Activated CD4-positive, alpha-beta T cell treated with anti-CD3 and anti-CD28 coated beads, Interleukin-2, amount 50 U/mL, for 1 hour (primary cell): Measurements from ENCODE around the gene SEZ6L.

Source experiments
- DNase-seq: peaks from one replicate; pipeline ENCODE4 v3.0.0-alpha.2; 2020

Gene SEZ6L

DNA sequence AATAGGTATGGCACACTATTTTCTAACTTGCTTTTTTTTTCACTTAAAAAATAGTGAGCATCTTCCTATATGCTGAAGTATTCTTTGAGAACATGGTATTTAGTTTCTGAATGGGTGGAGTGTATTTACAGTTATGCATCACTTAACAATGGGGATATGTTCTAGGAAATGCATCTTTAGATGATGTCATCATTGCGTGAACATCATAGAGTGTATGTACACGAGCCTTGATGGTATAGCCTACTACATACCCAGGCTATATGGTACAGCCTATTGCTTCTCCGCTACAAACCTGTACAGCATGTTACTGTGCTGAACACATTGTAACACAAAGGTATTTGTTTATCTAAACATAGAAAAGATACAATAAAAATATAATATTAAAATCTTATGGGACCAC, 135.5 kb downstream of the SEZ6L start:
- DNase-seq, result no peak

DNA sequence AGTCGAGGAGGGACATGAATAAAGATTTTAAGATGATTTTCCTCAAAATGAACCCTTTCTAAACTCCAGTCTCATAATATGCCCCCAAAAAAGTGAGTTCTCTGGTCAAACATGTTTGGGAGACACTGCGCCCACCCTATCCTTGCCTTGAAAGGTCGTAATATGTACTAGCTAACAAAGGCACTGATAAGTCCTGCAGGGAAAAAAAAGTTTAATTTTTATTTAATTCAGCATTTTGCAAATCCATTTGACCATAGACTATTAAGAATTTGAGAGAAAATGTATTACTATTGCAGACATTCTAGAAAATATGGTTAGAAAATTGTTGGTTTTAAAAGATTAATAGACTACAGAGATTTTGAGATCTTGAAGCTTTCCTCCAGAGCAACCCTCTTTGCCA, 139.2 kb downstream of the SEZ6L start:
- no peak for DNase-seq

DNA sequence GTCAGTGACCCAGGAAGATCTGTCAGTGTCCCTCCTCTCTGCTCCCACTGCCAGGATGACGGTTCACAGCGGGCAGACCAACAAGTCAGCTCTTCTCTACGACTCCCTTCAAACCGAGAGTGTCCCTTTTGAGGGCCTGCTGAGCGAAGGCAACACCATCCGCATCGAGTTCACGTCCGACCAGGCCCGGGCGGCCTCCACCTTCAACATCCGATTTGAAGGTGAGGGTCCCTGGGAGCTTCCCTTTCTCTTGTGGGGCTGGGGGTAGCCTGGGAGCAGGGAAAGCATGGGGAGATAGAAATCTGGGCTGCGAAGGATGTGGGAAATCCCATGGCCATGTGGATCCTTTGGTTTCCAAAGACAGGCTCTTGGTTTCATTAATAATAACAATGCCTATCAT, 141.4 kb downstream of the SEZ6L start:
- no peak for DNase-seq

DNA sequence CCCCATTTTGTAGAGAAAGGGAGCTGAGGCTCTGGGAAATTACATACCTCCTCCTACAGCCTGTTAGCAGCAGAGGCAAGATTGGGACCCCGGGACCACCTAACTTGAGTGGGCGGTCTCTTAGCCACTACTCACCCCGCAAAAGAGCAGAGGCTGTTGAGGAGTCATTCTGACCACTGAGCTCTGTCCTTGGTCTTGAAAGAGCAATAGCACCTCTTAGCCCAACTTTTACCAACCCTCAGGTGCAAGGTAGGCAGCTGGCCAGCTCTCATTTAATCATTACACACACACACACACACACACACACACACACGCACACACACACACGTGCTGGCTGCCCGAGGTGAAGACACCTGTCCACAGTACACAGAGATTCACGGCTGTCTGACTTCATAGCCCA, 144.0 kb downstream of the SEZ6L start:
- no peak for DNase-seq

DNA sequence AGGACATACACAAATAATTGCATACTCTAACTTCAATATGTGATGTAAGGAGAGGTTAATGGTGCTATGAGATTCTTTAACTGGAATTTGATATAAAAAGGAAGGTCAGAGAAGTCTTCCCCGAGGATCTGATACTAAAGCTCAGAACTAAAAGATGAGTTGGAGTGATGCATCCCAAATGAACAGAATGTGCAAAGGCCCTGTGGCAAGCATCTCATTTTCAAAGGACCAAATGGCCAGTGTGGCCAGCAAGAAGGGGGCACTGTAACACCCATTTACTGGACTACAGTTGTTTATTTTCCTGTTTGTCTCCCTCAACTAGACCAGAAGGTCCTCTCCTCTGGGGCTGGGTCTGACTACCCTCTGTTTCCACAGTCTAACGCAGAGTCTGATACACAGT, 144.9 kb downstream of the SEZ6L start:
- DNase-seq, result no peak

- no peak for DNase-seq
Observed at GRCh38 chr22:26314656-26315055, 145.4 kb downstream of the SEZ6L start.

DNA sequence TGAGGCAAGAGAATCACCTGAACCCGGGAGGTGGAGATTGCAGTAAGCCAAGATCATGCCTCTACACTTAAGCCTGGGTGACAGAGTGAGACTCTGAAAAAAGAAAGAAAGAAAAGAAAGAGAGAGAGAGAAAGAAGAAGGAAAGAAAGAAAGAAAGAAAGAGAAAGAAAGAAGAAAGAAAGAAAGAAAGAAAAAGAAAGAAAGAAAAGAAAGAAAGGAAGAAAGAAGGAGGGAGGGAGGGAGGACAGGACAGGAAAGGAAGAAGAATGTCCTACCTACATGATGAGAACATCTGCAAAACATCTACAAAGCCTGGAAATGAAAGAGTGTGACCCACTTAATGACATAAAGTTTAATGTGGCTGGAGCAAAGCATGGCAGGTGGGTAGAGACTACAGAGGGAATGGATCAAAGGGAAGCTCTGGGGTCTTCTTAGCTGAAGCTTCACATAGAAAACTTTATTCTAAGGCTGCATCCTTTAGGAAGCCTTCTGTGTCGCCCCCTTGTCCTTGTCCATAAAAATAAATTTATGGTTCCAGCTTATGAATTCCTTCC, 147.5 kb downstream of the SEZ6L start:
- no peak for DNase-seq

GRCh38 chr22:26318975-26319374, 149.7 kb downstream of the SEZ6L start:
- no peak for DNase-seq

DNA sequence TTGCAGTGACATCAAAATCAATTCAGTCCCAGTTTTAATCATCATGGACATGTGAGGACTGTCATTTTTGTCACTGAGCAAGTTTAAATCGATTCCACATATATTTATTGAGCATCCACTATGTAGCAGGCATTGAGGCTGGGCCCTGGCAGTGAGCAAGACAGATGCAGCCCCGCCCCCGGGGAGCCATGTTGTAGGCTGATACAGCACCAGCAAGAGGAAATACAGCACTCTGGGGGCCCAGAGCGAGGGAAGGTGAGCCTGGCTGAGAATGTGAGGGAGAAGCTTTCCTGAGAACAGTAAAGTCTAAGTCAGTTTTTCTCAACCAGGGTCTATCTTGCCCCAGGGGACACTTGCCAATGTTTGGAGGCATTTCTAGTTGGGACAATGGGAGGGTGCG, 151.2 kb downstream of the SEZ6L start:
- no peak for DNase-seq

DNA sequence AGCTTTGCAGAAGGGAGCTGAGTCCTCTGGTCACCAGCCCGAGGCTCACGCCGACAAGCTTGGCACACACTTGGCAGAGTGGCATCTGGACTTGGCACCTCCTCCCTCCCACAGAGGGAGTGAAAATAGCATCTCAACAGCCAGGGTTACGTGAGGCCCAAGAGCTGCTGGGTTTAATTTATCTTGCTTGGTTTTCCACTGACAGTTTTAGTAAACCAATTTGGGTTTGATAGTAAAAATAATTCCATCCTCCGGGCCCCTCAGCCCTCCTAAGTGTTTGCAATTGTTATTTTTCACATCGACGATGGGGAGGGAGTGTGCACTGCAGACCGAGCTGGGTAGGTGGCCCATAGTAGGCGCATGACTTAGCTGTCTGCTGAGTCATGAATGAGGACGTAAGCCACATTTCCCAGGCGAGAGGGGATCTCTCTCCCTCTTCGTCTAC, 152.2 kb downstream of the SEZ6L start:
- DNase-seq, result no peak

GRCh38 chr22:26322179-26322905, 153.1 kb downstream of the SEZ6L start:
- no peak for DNase-seq

DNA sequence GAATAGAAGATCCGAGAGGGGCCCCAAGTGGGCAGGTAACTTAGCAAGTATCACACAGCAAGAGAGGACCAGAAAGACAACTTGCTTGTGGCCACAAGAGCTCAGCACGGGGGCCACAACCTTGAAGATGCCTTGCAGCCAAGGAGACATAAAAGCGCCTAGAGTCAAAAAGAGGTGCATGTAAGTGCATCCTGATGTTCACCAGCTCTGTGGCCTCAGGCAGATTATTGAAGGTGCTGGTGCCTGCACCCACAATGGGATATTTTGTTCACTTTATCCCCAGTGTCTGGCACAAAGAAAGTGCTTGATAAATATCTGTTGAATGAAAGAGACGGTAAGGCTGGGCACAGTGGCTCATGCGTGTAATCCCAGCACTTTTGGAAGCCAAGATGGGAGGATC, 153.8 kb downstream of the SEZ6L start:
- no peak for DNase-seq

GRCh38 chr22:26324150-26324549, 154.9 kb downstream of the SEZ6L start:
- DNase-seq, result no peak

DNA sequence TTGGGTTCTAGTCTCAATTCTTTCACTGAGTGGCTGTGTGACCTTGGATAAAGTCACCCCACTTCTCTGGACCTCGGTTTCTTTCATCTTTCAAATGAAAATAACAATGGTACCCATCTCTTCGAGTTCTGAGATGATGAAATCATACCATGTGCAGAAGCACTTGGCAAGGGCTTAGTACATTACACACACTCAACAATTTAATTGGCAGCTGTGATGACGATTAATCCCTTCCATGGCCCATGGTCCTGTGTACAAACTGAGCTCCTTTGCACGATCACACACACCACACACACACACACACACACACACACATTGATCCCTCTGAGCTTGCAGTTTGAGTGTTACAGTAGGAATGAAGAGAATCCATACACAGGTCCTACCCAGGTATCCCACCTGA, 156.4 kb downstream of the SEZ6L start:
- DNase-seq, result no peak

- no peak for DNase-seq
Observed at GRCh38 chr22:26326803-26327202, 157.5 kb downstream of the SEZ6L start.

DNA sequence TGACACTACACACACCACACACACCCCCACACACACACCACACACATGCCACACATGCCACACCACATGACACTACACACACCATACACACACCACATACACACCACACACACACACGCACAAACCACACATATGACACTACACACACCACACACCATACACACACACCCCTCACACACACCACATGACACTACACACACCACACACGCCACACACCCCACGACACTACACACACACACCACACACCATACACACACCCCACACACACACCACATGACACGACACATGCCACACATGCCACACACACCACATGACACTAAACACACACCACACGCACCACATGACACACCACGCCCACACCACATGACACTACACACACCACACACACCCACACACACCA, 158.0 kb downstream of the SEZ6L start:
- DNase-seq, result no peak

DNA sequence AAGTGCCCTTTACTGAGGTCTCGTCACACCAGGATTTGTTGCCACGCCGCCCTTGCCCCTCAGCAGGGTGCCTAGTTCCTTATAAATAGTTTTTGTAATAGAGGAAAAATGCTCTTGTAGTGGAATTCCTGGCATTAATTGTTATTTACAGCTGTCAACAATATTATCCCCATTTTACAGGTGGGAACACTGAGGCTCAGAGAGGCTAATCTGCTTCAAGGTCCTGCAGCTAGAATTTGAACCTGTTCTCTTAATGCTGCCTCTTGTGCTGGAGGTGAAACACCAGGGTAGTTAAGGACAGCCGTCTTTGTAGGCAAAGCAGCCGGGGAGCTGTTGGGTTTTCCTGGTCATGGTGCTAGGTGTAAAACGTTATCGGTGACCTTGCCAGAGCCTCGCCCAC, 159.0 kb downstream of the SEZ6L start:
- DNase-seq, result no peak

DNA sequence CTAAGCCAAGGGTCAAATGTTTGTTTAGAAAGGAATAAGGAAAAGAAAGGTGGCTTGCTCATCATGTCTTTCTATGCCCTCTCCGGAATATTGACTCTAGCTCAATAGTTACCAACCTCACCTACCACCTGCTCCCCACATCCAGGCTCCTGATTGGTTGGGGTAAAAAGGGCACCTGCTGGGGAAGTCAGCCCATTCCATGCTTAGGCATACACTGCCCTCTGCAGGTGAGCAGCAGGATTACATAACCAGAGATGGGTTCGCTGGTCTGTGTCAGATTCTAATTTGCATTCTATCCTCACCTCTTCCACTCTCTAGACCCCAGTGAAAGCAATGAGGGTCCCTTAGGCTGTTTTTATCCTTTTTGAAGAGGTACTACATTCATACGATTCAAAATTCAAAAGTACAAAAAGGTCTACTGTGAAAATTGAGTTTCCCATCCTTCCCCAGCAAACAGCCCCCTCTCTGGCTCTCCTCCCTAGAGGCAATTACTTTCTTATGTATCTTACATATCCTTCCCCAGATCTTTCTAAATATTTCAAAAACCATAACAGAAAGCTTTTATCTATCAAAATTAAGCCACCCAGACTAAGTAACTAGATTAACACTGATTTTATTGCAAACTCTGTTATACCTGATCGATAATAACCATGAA, 161.8 kb downstream of the SEZ6L start:
- DNase-seq, result peak; percentile 50

- no peak for DNase-seq
Observed at GRCh38 chr22:26333088-26333800, 164.0 kb downstream of the SEZ6L start.

DNA sequence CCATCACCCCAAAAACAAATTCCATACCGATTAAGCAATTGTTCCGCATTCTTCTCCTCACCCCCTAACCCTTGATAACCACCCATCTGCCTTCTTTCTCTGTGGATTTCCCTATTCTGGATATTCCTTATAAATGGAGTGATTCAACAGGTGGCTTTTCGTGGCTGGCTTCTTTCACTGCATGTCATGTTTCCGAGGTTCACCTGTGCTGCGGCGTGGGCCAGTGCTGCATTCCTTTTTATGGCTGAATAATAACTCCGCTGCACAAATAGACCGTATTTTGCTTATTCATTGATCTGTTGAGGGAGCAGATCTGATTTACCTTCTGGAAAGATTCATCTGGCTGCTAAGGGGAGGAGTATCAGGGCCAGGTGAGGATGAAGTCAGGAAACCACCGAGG, 165.0 kb downstream of the SEZ6L start:
- no peak for DNase-seq

GRCh38 chr22:26336773-26337172, 167.5 kb downstream of the SEZ6L start:
- no peak for DNase-seq

DNA sequence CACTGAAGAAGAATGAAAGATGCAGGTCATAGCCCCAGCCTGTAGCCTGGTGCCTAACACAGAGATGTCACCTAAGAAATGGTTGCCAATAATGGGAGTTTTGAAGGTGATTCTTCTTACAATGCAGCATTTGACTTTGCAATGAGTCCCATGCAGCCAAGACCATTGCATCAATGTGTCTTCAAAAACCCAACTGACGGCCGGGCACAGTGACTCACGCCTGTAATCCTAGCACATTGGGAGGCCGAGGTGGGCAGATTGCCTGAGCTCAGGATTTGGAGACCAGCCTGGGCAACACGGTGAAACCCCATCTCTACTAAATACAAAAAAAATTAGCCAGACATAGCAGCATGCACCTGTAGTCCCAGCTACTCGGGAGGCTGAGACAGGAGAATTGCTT, 170.5 kb downstream of the SEZ6L start:
- no peak for DNase-seq

- DNase-seq, result no peak
Observed at GRCh38 chr22:26342745-26343410, 173.6 kb downstream of the SEZ6L start.
